Choroid plexus epithelial cell (primary cell): ENCODE results near the gene FLT1.

Experiments used
- DNase-seq: peaks from one replicate; pipeline ENCODE4 v3.0.0-alpha.2; 2010; ENCODE audit warnings: low read depth
- H3K4me3 ChIP-seq: 2 replicates; pipeline ENCODE4 v1.5.1; 2011; ENCODE audit warnings: low read depth, mild to moderate bottlenecking, control low read depth, low read length, moderate library complexity
- TF ChIP-seq, protein P1 (sequence below): conservative IDR thresholded peaks from 2 replicates; pipeline ENCODE4 v1.5.1; 2011; ENCODE audit warnings: low read depth, mild to moderate bottlenecking, control low read depth, inconsistent platforms, low read length, moderate library complexity

FLT1 gene

GRCh38 chr13:28442839-28443238 lies 52.1 kb downstream of the FLT1 start:
- no peak for DNase-seq
- TF ChIP-seq, protein P1, sequence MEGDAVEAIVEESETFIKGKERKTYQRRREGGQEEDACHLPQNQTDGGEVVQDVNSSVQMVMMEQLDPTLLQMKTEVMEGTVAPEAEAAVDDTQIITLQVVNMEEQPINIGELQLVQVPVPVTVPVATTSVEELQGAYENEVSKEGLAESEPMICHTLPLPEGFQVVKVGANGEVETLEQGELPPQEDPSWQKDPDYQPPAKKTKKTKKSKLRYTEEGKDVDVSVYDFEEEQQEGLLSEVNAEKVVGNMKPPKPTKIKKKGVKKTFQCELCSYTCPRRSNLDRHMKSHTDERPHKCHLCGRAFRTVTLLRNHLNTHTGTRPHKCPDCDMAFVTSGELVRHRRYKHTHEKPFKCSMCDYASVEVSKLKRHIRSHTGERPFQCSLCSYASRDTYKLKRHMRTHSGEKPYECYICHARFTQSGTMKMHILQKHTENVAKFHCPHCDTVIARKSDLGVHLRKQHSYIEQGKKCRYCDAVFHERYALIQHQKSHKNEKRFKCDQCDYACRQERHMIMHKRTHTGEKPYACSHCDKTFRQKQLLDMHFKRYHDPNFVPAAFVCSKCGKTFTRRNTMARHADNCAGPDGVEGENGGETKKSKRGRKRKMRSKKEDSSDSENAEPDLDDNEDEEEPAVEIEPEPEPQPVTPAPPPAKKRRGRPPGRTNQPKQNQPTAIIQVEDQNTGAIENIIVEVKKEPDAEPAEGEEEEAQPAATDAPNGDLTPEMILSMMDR, result no peak
- no peak overlapping the region for H3K4me3 ChIP-seq

GRCh38 chr13:28441529-28441928 lies 53.4 kb downstream of the FLT1 start:
- H3K4me3 ChIP-seq, result no peak overlapping the region
- TF ChIP-seq, protein P1, result no peak
- DNase-seq, result no peak

DNA sequence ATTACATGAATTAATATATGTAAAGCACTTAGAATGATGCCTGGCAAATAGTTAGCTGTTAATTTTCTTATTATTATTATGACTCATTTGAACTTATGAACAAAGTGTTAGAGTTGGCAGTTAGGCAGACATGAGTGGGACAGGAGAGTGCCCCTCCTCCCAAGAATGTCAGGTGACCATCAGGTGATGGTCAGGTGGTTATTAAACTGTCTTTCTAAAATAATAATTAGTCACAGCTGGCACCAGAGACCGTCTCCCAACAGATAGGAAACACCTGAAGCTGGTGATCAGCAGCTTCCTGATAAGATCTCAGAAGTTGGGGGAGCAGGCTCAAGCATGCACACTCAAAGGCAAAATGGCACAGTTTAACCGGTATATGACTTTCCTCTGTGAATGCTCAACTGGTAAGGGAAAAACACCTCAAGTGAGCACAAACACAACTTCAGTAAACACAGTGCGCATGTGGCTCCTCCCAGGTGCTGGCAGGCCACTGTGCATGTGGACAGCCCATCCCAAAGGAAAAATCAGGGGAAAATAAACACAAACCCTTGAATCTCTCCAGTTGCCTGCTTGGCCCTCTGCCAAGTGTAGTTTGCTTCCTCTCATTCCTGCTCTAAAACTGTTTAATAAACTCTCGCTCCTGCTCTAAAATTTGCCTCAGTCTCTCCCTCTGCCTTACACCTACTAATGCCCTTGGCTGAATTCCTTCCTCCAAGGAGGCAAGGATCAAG lies 54.0 kb downstream of the FLT1 start:
- TF ChIP-seq, protein P1, result no peak
- H3K4me3 ChIP-seq, result no peak overlapping the region
- DNase-seq, result no peak

- TF ChIP-seq, protein P1, result no peak
- no peak for DNase-seq
- H3K4me3 ChIP-seq, result no peak overlapping the region
These were observed 56.2 kb downstream of the FLT1 start for GRCh38 chr13:28438598-28439334.

- DNase-seq, result no peak
- H3K4me3 ChIP-seq, result no peak overlapping the region
- TF ChIP-seq, protein P1, result no peak
These were observed 56.9 kb downstream of the FLT1 start for GRCh38 chr13:28438067-28438466.

DNA sequence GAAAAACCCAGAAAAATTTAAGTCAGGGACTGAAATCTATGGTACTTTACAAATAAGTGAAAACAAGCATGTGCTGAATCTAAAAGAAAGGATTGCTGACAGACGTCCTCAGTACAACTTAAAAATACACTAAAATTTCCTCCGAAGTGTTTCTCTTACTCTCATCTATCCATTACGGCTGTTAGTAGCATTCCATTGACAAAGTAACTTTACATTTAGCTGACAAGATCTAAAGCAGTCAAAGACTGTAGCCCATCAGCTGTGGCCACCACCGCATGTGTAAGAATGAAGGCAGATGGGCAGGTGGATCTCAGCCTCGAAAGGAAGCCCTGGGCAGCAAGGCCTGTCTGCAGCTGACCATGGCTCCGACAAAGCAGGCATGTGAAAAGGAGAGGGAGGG lies 59.0 kb downstream of the FLT1 start:
- TF ChIP-seq, protein P1, result no peak
- DNase-seq, result no peak
- H3K4me3 ChIP-seq, result no peak overlapping the region
